Activated CD4-positive, alpha-beta T cell treated with anti-CD3 and anti-CD28 coated beads for 4 hours (primary cell): ENCODE data around the gene CCDC172.
"Not testable (repeated sequence)": the region's sequence is repeated elsewhere in the genome, so short reads cannot be mapped to it uniquely, and the experiment has no call there.

ENCODE experiments used
- DNase-seq, 2 donors: peaks; one replicate each; pipeline ENCODE4 v3.0.0-alpha.2; 2020

Gene CCDC172

DNA sequence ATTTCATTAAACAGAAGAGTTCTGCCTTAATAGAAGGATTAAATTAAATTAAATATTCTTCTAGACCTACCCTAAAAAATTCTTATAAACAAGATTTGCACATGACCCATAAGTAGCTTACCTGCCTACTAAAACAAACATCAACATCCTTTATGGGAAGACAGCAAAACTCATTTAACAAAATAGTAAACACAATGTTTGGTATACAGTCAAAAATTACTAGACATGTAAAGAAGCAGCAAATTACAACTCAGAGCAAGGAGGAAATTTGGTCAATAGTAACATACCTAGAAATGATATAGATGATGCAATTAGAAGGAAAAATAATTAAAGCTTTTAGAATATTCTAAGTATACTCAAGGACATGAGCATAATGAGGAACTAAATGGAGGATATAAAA is 27.9 kb downstream of the CCDC172 start:
- DNase-seq: no peak

GRCh38 chr10:116353817-116354216 is 29.6 kb downstream of the CCDC172 start:
- no peak for DNase-seq

GRCh38 chr10:116355341-116355740 is 31.1 kb downstream of the CCDC172 start:
- no peak for DNase-seq

GRCh38 chr10:116356833-116357232 is 32.6 kb downstream of the CCDC172 start:
- DNase-seq: no peak

DNA sequence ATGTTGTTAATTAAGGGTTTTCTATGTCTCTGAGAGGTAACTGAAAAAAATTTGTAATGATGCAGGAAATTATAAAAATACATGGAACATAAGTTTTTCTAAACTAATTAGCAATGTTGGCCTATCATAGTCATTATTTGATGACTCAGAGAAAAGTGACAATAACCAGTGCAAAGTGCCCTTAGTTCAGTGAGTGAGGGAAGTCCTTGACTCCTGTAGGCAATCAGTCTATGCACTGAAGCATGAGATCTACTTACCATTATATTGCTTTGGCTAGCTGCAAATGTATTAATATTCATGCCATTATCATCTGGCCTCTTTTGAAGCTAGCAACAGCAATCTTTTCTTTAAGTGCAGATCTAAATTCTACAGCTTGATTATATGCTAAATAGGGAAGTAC is 40.6 kb downstream of the CCDC172 start:
- DNase-seq: no peak

DNA sequence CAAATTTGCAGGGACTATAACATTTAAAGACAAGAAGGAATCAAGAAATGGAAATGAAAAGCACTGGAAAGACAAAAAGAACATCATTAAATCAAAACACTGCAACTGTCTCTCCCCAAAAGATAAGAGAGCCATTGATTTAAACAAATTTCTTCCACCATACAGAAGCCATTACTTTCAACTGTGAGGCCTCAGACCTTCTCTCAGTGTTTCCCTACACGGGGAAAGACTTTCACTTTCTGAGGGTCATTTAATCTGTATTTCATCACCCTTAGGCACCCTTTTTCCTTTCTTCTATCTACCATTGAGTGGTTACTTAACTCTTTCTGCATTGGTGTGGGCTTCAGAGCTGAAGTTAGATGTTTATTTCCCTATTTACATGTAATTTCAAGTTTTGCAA is 47.5 kb downstream of the CCDC172 start:
- no peak for DNase-seq

GRCh38 chr10:116382290-116382689 is 58.0 kb downstream of the CCDC172 start:
- DNase-seq: no peak

- DNase-seq: no peak
Measured at GRCh38 chr10:116385311-116385710, 61.1 kb downstream of the CCDC172 start.

- DNase-seq: no peak
Measured at GRCh38 chr10:116385994-116386809, 62.0 kb downstream of the CCDC172 start.

- not testable (repeated sequence) for DNase-seq
Measured at GRCh38 chr10:116393246-116393831, 69.1 kb downstream of the CCDC172 start.

- DNase-seq: no peak
Measured at GRCh38 chr10:116395223-116395985, 71.2 kb downstream of the CCDC172 start.

DNA sequence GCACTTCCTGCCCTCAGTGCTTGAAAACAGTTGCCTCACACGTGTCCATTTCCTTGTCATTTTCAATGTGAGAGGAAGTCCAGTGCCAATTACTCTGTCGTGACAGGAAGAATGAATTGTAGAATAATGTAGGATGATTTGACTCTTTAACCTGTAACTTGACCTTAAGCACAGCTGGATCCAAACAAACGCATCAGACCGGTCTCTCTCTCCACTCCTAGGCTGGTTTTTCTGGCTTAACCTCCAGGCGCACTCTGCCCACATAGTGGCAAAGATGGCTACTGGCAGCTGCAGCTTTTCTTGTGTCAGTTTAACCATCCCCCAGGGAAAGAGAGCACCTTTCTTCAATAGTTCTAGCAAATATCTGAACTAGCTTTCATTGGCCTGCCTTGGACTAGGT is 74.0 kb downstream of the CCDC172 start:
- DNase-seq: no peak

GRCh38 chr10:116402858-116403257 is 78.6 kb downstream of the CCDC172 start:
- DNase-seq: no peak

DNA sequence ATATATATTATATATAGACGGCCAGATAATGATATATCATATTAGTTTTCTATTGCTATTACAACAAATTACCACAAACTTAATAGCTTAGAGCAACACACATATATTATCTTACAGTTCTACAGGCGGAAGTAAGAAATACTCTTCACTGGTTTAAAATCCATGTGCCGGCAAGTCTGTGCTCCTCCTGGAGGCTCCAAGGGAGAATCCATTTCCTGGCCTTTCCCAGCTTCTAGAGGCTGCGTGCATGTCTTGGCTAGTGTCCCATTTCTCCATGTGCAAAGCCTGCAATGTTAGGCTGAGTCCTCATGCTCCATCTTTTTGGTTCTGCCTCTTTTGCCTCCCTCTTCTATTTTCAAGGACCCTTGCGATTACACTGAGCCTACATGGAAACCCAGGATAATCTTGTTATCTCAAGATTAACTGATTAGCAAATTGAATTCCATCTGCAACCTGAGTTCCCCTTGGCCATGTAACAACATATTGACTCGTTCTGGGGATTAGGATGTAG is 79.5 kb downstream of the CCDC172 start:
- DNase-seq: no peak

DNA sequence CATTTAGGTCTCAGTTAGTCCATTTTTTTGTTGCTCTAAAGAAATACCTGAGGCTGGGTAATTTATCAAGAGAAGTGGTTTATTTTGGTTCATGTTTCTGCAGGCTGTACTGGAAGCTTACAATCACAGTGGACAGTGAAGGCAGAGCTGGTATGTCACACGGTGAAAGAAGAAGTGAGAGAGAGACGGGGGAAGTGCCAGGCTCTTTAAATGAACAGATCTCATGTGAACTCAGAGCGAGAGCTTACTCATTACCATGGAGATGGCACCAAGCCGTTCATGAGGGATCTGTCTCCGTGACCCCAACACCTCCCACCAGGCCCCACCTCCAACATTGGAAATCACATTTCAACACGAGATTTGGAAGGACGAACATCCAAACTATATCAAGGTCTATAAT is 84.5 kb downstream of the CCDC172 start:
- no peak for DNase-seq

DNA sequence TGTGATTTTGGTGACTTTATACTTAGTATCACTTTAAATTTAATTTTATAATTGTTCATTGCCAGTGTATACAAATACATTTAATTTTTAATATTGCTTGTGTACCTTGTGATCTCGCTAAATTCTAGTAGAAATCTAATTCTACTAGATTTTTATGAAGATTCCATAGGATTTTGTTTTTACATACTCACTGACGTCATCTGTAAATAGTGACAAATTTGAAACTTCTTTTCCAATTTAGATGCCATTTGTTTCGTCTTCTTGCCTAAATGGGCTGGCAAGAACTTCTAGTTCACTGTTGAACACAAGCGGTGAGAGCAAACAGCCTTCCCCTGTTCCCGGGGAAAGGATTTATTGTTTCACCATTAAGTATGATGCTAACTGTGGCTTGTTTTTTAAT is 86.1 kb downstream of the CCDC172 start:
- no peak for DNase-seq

DNA sequence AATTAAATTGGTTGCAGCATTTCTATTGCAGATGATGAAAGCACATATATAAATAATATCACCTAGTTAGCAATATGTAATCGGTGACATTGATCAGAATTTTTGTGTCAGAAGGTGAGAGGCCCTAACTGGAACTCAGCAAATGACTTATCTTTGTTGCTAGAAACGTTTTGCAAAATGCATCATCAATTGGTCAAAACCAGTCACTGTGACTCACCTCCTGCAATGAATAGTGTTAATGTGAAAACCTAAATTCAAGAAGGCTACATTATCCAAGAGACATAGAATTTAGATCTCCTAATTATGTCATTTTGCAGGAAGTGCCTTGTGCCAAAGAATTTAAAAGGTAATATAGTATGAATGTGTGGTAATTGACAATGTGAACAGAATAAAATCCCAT is 93.6 kb downstream of the CCDC172 start:
- DNase-seq: no peak

DNA sequence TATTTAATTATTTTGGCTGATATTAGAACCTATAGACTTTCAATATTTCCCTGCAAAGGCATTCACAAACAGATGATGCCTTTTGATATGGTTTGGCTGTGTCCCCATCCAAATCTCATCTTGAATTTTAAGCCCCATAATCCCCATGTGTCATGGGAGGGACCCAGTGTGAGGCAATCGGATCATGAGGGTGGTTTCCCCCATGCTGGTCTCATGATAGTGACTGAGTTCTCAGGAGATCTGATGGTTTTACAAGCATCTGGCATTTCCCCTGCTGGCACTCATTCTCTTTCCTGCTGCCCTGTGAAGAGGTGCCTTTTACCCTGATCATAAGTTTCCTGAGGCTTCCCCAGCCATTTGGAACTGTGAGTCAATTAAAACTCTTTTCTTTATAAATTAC is 94.1 kb downstream of the CCDC172 start:
- DNase-seq: no peak

DNA sequence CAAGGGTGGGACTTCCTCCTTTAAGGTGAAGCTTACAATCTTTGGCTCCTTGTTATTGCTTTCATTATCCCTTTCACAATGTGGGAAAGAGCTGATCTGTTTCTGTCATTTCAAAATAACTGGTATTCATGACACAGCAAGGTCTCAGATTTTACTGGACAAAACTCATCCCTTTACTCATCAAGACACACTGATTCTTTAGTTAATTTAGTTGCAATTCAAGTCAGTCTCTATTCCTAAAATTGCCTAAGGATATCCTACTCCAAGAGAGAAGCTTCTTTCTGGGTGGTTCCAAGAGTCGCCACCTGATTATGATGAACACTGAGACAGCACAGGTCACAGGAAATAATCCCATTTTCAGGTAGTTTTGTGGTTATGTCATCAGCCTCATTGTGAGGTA is 97.6 kb downstream of the CCDC172 start:
- DNase-seq: no peak

DNA sequence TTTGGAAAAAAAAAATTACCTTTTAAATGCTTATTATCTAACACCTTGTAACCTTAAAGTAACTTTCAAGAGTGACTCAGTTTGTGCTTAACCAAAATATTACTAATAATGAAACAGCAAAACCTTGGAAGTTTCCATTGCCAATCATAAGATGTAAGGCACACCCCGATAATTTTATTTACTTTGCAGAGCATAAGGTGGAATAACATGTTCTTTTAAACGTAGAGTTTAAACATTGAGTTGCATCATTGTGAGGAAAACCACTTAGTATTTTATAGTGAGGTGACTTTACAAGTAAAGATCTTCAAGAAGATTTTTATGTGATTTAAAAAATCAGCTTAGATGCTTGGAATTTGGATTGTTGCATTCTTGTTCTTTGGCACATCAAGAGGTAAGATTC is 103.4 kb downstream of the CCDC172 start, which contains the start of gene PNLIPRP3:
Gene PNLIPRP3 (plus strand): TSS at position 177 of the 400 bp plus-strand sequence. CDS start 166 bp downstream, at position 343.
- no peak for DNase-seq

DNA sequence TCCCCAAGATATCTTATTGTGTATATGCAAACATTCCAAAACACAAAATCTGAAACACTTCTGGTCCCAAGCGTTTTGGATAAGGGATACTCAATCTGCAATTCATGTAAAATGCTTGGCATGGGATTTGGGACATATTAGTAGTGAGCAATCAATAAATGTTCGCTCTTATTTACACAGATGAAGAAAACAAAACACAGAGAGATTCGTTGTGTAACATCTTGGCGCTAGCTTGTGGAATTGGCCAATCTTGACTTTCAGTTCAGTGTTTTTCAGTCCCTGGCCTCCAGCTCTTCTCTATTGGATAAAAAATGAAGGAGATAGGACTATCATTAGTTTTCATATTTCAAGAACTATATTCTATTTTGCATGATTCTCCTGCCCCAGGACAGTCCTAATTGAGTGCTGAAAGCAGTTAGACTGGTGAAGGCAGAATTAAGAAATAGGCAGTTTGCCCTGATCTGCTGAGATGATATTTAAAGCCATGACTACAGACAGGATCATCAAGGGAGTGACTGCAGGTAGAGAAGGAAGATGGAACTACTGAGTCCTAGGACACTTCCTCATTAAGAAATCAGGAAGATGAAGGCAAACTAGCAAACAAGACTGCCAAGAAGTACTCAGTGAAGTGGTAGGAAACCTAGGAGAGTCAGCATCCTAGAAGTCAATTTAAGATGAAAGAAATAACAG is 105.2 kb downstream of the CCDC172 start:
- DNase-seq: no peak
